Liver (tissue), 3 donors: ENCODE results near the gene TRIM65.

Experiments
- EGR1 ChIP-seq, 2 donors: IDR thresholded peaks; 2 replicates each; pipeline ENCODE4 v1.6.1; 2016 to 2018; ENCODE audit warnings: antibody characterized with exemption in 2 of 2, low read depth in 2 of 2
- FOXA1 ChIP-seq: IDR thresholded peaks from 2 replicates; pipeline ENCODE4 v1.6.1; 2016; ENCODE audit warnings: antibody characterized with exemption
- GABPA ChIP-seq, 2 donors: IDR thresholded peaks in 1 of 2; conservative IDR thresholded peaks in 1 of 2; 2 replicates each; pipeline ENCODE4 v1.6.1; 2016; ENCODE audit warnings: antibody characterized with exemption in 2 of 2, mild to moderate bottlenecking in 1 of 2, moderate library complexity in 1 of 2
- JUND ChIP-seq, 2 donors: IDR thresholded peaks; 2 replicates each; pipeline ENCODE4 v1.6.1; 2016; ENCODE audit warnings: antibody characterized with exemption in 2 of 2
- RAD21 ChIP-seq, 2 donors: IDR thresholded peaks; 2 replicates each; pipeline ENCODE4 v1.6.1; 2016; ENCODE audit warnings: antibody characterized with exemption in 2 of 2, mild to moderate bottlenecking in 2 of 2
- YY1 ChIP-seq: IDR thresholded peaks from 2 replicates; pipeline ENCODE4 v1.6.1; 2016; ENCODE audit warnings: antibody characterized with exemption, mild to moderate bottlenecking
- TF ChIP-seq, protein P1 (sequence below): fragments of 150-350 bp; IDR thresholded peaks from 2 replicates; pipeline ENCODE4 v1.5.1; 2017; ENCODE audit warnings: improper control_type of control experiment, low read depth, low read length; ENCODE audit not compliant: missing input control
- TF ChIP-seq, protein P2 (sequence below): IDR thresholded peaks from 2 replicates; pipeline ENCODE4 v1.6.1; 2016; ENCODE audit warnings: antibody characterized with exemption, mild to moderate bottlenecking
- TF ChIP-seq, protein P3 (sequence below): IDR thresholded peaks from 2 replicates; pipeline ENCODE4 v1.6.1; 2016; ENCODE audit warnings: antibody characterized with exemption
- donor health status: healthy.
- donor health status: healthy.

DNA sequence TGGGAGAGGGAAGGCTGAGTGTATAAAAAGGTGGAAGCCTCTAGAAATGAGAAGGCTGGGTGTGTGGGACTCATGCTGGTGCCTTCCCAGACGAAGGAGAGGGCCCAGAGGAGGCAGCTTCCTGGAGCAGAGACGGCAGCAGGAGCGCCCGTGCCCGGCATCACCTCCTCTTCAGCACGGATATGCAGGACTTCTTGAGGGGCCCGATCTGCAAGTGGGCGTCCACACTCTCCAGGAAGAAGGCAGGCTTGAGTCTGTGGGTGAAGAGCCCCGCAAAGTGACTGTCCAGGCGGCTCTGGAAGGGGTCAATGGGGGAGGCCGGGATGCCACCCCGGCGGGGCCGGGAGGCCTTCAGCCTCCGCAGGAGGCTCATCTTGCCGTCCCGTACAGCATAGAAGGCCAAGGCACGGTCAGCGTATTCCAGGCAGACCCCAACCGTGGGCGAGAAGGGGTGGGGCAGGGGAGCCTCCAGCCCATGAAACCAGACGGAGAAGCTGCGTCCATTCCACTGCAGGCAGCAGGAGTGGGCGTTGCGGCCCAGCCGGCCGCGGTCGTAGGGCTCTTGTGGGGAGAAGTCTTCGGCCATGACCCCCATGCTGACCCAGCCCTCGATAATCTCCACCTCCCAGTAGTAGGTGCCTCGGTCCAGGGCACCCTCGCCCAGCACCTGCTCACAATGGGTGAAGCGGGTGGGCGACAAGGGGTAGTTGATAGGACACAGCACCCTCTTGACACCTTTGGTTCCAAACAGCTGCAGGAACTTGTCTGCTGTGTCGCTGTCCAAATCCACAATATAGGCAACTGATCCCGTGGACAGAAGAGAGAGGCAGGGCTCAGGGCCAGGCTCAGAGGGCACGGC, 22.2 kb downstream of the TRIM65 start:
- TF ChIP-seq, protein P1, sequence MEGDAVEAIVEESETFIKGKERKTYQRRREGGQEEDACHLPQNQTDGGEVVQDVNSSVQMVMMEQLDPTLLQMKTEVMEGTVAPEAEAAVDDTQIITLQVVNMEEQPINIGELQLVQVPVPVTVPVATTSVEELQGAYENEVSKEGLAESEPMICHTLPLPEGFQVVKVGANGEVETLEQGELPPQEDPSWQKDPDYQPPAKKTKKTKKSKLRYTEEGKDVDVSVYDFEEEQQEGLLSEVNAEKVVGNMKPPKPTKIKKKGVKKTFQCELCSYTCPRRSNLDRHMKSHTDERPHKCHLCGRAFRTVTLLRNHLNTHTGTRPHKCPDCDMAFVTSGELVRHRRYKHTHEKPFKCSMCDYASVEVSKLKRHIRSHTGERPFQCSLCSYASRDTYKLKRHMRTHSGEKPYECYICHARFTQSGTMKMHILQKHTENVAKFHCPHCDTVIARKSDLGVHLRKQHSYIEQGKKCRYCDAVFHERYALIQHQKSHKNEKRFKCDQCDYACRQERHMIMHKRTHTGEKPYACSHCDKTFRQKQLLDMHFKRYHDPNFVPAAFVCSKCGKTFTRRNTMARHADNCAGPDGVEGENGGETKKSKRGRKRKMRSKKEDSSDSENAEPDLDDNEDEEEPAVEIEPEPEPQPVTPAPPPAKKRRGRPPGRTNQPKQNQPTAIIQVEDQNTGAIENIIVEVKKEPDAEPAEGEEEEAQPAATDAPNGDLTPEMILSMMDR = no peak
- TF ChIP-seq, protein P2, sequence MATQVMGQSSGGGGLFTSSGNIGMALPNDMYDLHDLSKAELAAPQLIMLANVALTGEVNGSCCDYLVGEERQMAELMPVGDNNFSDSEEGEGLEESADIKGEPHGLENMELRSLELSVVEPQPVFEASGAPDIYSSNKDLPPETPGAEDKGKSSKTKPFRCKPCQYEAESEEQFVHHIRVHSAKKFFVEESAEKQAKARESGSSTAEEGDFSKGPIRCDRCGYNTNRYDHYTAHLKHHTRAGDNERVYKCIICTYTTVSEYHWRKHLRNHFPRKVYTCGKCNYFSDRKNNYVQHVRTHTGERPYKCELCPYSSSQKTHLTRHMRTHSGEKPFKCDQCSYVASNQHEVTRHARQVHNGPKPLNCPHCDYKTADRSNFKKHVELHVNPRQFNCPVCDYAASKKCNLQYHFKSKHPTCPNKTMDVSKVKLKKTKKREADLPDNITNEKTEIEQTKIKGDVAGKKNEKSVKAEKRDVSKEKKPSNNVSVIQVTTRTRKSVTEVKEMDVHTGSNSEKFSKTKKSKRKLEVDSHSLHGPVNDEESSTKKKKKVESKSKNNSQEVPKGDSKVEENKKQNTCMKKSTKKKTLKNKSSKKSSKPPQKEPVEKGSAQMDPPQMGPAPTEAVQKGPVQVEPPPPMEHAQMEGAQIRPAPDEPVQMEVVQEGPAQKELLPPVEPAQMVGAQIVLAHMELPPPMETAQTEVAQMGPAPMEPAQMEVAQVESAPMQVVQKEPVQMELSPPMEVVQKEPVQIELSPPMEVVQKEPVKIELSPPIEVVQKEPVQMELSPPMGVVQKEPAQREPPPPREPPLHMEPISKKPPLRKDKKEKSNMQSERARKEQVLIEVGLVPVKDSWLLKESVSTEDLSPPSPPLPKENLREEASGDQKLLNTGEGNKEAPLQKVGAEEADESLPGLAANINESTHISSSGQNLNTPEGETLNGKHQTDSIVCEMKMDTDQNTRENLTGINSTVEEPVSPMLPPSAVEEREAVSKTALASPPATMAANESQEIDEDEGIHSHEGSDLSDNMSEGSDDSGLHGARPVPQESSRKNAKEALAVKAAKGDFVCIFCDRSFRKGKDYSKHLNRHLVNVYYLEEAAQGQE = no peak
- TF ChIP-seq GABPA (IDR thresholded peaks at IDR 0.05 in 1 of 2, conservative IDR thresholded peaks at IDR 0.05 in 1 of 2) = no peak
- no peak for TF ChIP-seq YY1
- no peak for TF ChIP-seq EGR1 (IDR thresholded peaks at IDR 0.05; ENCODE audit: low read depth in 2 of 2)
- no peak for TF ChIP-seq FOXA1
- TF ChIP-seq JUND (IDR thresholded peaks at IDR 0.05) = no peak
- no peak for TF ChIP-seq RAD21 (IDR thresholded peaks at IDR 0.05)
- TF ChIP-seq, protein P3, sequence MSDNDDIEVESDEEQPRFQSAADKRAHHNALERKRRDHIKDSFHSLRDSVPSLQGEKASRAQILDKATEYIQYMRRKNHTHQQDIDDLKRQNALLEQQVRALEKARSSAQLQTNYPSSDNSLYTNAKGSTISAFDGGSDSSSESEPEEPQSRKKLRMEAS = no peak
